GM12878 (cell line): ENCODE results near the gene DPF3. TPM values are rescaled to one million over a fixed set of nuclear protein-coding genes. Genes with fewer than 3 reads are reported as not detected.

Source experiments
- ATF7 ChIP-seq: fragments of 450-650 bp; IDR thresholded peaks from 2 replicates; pipeline ENCODE4 v1.6.1; 2016; ENCODE audit warnings: low read depth, mild to moderate bottlenecking
- BHLHE40 ChIP-seq, 2 experiments: fragments of 450-650 bp in 1 of 2; IDR thresholded peaks; 2 replicates each; pipeline ENCODE4 v1.6.1; 2011 to 2017; ENCODE audit warnings: low read depth in 2 of 2, borderline replicate concordance in 1 of 2, improper control_type of control experiment in 1 of 2, low read length in 1 of 2, mild to moderate bottlenecking in 1 of 2
- DPF2 ChIP-seq: fragments of 450-650 bp; IDR thresholded peaks from 2 replicates; pipeline ENCODE4 v1.6.1; 2017; ENCODE audit warnings: mild to moderate bottlenecking
- FOXK2 ChIP-seq: fragments of 450-650 bp; IDR thresholded peaks from 2 replicates; pipeline ENCODE4 v1.6.1; 2017; ENCODE audit warnings: mild to moderate bottlenecking, moderate library complexity
- FOXM1 ChIP-seq: IDR thresholded peaks from 2 replicates; pipeline ENCODE4 v1.6.1; 2012; ENCODE audit warnings: low read depth, mild to moderate bottlenecking, inconsistent platforms, low read length, moderate library complexity
- NFXL1 ChIP-seq: fragments of 450-650 bp; IDR thresholded peaks from 2 replicates; pipeline ENCODE4 v1.6.1; 2017; ENCODE audit warnings: antibody characterized with exemption, mild to moderate bottlenecking, borderline replicate concordance
- PAX5 ChIP-seq: IDR thresholded peaks from 2 replicates; pipeline ENCODE4 v1.6.1; 2011; ENCODE audit warnings: low read depth, low read length, borderline replicate concordance
- PRDM15 ChIP-seq: fragments of 450-650 bp; formaldehyde crosslinking; IDR thresholded peaks from 2 replicates; pipeline ENCODE4 v1.4.0; 2020; ENCODE audit warnings: mild to moderate bottlenecking, moderate library complexity
- RAD51 ChIP-seq: fragments of 450-650 bp; IDR thresholded peaks from 2 replicates; pipeline ENCODE4 v1.6.1; 2016; ENCODE audit warnings: moderate library complexity, mild to moderate bottlenecking, inconsistent platforms
- RUNX3 ChIP-seq: IDR thresholded peaks from 2 replicates; pipeline ENCODE4 v1.6.1; 2012; ENCODE audit warnings: low read length, inconsistent platforms
- ZNF207 ChIP-seq: fragments of 450-650 bp; IDR thresholded peaks from 2 replicates; pipeline ENCODE4 v1.6.1; 2014; ENCODE audit warnings: antibody characterized with exemption, mild to moderate bottlenecking, borderline replicate concordance
- ZNF592 ChIP-seq: fragments of 450-650 bp; IDR thresholded peaks from 2 replicates; pipeline ENCODE4 v1.6.1; 2017; ENCODE audit warnings: mild to moderate bottlenecking, moderate library complexity
- polyA plus RNA-seq, 11 experiments: library from polyadenylated mRNA; depleted of rRNA in 4 of 11; unstranded in 6 of 11; stranded (reverse) in 5 of 11; fragments of >200 nt; fragmentation: Nextera tagmentation in 4 of 11; fragmentation: Illumina TruSeq in 1 of 11; extraction: Ambion mirVana in 4 of 11; extraction: Trizol in 1 of 11; gene quantifications; 1 replicate in 1 of 11; 2 replicates in 10 of 11; pipeline versions ENCODE4 v1.2.1 to v1.2.3, GENCODE V29; 2011 to 2016; ENCODE audit warnings: inconsistent platforms in 2 of 11, missing spikeins in 2 of 11, low read depth in 1 of 11
- total RNA-seq, 4 experiments: library from RNA; depleted of rRNA in 3 of 4; stranded (reverse); fragments of >200 nt in 3 of 4; fragmentation: Illumina TruSeq in 1 of 4; extraction: Trizol in 1 of 4; gene quantifications; 2 replicates each; pipeline versions ENCODE4 v1.2.1 to v1.2.3, GENCODE V29; 2013 to 2021
- TF ChIP-seq, protein P1 (sequence below): fragments of 150-350 bp; IDR thresholded peaks from 2 replicates; pipeline ENCODE4 v1.6.1; 2016; ENCODE audit warnings: low read depth, low read length
- TF ChIP-seq, protein P2 (sequence below), 3 experiments: IDR thresholded peaks in 2 of 3; conservative IDR thresholded peaks in 1 of 3; 2 replicates each; pipeline ENCODE4 v1.5.1; 2011; ENCODE audit warnings: low read depth in 3 of 3, low read length in 3 of 3, mild to moderate bottlenecking in 3 of 3, control low read depth in 2 of 3, moderate library complexity in 2 of 3, inconsistent platforms in 1 of 3, mixed read lengths in 1 of 3; ENCODE audit not compliant: control insufficient read depth in 2 of 3, insufficient read depth in 1 of 3; ENCODE audit errors: extremely low read depth in 1 of 3

The DPF3 gene
- total and polyA plus RNA-seq, 10 of the 15 experiments (the other 5 are each of a cell fraction or from before 2014, with no cell fraction given) = 0.69 to 8.0 (median 2.2) TPM

- TF ChIP-seq, protein P1, sequence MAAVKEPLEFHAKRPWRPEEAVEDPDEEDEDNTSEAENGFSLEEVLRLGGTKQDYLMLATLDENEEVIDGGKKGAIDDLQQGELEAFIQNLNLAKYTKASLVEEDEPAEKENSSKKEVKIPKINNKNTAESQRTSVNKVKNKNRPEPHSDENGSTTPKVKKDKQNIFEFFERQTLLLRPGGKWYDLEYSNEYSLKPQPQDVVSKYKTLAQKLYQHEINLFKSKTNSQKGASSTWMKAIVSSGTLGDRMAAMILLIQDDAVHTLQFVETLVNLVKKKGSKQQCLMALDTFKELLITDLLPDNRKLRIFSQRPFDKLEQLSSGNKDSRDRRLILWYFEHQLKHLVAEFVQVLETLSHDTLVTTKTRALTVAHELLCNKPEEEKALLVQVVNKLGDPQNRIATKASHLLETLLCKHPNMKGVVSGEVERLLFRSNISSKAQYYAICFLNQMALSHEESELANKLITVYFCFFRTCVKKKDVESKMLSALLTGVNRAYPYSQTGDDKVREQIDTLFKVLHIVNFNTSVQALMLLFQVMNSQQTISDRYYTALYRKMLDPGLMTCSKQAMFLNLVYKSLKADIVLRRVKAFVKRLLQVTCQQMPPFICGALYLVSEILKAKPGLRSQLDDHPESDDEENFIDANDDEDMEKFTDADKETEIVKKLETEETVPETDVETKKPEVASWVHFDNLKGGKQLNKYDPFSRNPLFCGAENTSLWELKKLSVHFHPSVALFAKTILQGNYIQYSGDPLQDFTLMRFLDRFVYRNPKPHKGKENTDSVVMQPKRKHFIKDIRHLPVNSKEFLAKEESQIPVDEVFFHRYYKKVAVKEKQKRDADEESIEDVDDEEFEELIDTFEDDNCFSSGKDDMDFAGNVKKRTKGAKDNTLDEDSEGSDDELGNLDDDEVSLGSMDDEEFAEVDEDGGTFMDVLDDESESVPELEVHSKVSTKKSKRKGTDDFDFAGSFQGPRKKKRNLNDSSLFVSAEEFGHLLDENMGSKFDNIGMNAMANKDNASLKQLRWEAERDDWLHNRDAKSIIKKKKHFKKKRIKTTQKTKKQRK = no peak
- no peak for TF ChIP-seq NFXL1
- no peak for TF ChIP-seq FOXK2
- no peak for TF ChIP-seq ZNF207
- TF ChIP-seq ATF7 = peak; percentile 71
- TF ChIP-seq RAD51 = peak; percentile 43; the same call in 1 of the 2 replicates
- TF ChIP-seq PRDM15 (CRISPR knock-in tag) = no peak
- TF ChIP-seq DPF2 = peak; percentile 70; the same call in 1 of the 2 replicates
- TF ChIP-seq PAX5 = peak; percentile 59; the same call in 1 of the 2 replicates
- TF ChIP-seq, protein P2, sequence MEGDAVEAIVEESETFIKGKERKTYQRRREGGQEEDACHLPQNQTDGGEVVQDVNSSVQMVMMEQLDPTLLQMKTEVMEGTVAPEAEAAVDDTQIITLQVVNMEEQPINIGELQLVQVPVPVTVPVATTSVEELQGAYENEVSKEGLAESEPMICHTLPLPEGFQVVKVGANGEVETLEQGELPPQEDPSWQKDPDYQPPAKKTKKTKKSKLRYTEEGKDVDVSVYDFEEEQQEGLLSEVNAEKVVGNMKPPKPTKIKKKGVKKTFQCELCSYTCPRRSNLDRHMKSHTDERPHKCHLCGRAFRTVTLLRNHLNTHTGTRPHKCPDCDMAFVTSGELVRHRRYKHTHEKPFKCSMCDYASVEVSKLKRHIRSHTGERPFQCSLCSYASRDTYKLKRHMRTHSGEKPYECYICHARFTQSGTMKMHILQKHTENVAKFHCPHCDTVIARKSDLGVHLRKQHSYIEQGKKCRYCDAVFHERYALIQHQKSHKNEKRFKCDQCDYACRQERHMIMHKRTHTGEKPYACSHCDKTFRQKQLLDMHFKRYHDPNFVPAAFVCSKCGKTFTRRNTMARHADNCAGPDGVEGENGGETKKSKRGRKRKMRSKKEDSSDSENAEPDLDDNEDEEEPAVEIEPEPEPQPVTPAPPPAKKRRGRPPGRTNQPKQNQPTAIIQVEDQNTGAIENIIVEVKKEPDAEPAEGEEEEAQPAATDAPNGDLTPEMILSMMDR (IDR thresholded peaks at IDR 0.05 in 2 of 3, conservative IDR thresholded peaks at IDR 0.05 in 1 of 3; ENCODE audit: control insufficient read depth in 2 of 3, extremely low read depth in 1 of 3, insufficient read depth in 1 of 3, low read depth in 3 of 3, low read length in 3 of 3) = no peak
- no peak for TF ChIP-seq ZNF592
- TF ChIP-seq BHLHE40 (IDR thresholded peaks at IDR 0.05; ENCODE audit: borderline replicate concordance in 1 of 2, low read depth in 2 of 2, low read length in 1 of 2) = peak; percentile 48 to 85; a peak in 3 of 4 replicates
- no peak for TF ChIP-seq FOXM1
- TF ChIP-seq RUNX3 = peak; percentile 67
Observed at GRCh38 chr14:72594099-72594901, 299.6 kb downstream of the DPF3 start (continued).
